Spleen (tissue), 11 donors: ENCODE measurements around the gene TBC1D22A. TPM values are rescaled to one million over a fixed set of nuclear protein-coding genes. Genes with fewer than 3 reads are reported as not detected.

ENCODE experiments used
- DNase-seq: peaks from one replicate; pipeline ENCODE4 v3.0.0-alpha.2; 2020
- H3K27ac ChIP-seq, 8 donors: fragments of 200-600 bp; sonication (generic) in 7 of 8; 1 replicate in 4 of 8; 2 replicates in 4 of 8; pipeline versions ENCODE4 v1.5.0 to v1.8.0; 2016 to 2021; ENCODE audit warnings: inconsistent platforms in 4 of 8, mild to moderate bottlenecking in 4 of 8, moderate library complexity in 1 of 8
- H3K27me3 ChIP-seq, 7 donors: fragments of 200-600 bp; sonication (generic) in 6 of 7; replicated peaks in 1 of 7; 1 replicate in 4 of 7; 2 replicates in 3 of 7; pipeline versions ENCODE4 v1.5.0 to v1.8.0; 2016 to 2021; ENCODE audit warnings: inconsistent platforms in 3 of 7, mild to moderate bottlenecking in 1 of 7
- H3K36me3 ChIP-seq, 6 donors: fragments of 200-600 bp; sonication (generic) in 5 of 6; 1 replicate in 4 of 6; 2 replicates in 2 of 6; pipeline versions ENCODE4 v1.5.0 to v1.8.0; 2016 to 2021; ENCODE audit warnings: inconsistent platforms in 2 of 6
- H3K4me1 ChIP-seq, 6 donors: fragments of 200-600 bp; sonication (generic) in 5 of 6; 1 replicate in 3 of 6; 2 replicates in 3 of 6; pipeline versions ENCODE4 v1.5.0 to v1.8.0; 2016 to 2021; ENCODE audit warnings: inconsistent platforms in 3 of 6
- H3K4me3 ChIP-seq, 8 donors: fragments of 200-600 bp; sonication (generic) in 7 of 8; 1 replicate in 4 of 8; 2 replicates in 4 of 8; pipeline versions ENCODE4 v1.5.0 to v1.8.0; 2016 to 2021; ENCODE audit warnings: inconsistent platforms in 4 of 8, mild to moderate bottlenecking in 4 of 8, moderate library complexity in 2 of 8
- H3K9me3 ChIP-seq, 8 donors: fragments of 200-600 bp; sonication (generic) in 7 of 8; 1 replicate in 4 of 8; 2 replicates in 4 of 8; pipeline versions ENCODE4 v1.5.0 to v1.8.0; 2016 to 2021; ENCODE audit warnings: inconsistent platforms in 4 of 8
- CTCF ChIP-seq, 11 experiments: fragments of 200-600 bp in 7 of 11; fragments of 450-650 bp in 4 of 11; sonication (generic) in 4 of 11; IDR thresholded peaks in 8 of 11; conservative IDR thresholded peaks in 3 of 11; 1 replicate in 7 of 11; 2 replicates in 4 of 11; pipeline versions ENCODE4 v1.4.0 to v1.8.0; 2016 to 2021; ENCODE audit warnings: antibody characterized with exemption in 11 of 11, inconsistent platforms in 4 of 11, mild to moderate bottlenecking in 1 of 11
- POLR2A ChIP-seq, 3 donors: fragments of 450-650 bp; IDR thresholded peaks; one replicate each; pipeline ENCODE4 v1.5.1; 2017; ENCODE audit warnings: antibody characterized with exemption in 3 of 3, mild to moderate bottlenecking in 1 of 3
- POLR2AphosphoS5 ChIP-seq, 3 donors: sonication (generic); formaldehyde crosslinking; IDR thresholded peaks; one replicate each; pipeline ENCODE4 v1.5.1; 2017; ENCODE audit warnings: antibody characterized with exemption in 3 of 3
- WGBS, 5 donors: extraction: QIAGEN DNeasy Blood & Tissue Kit in 3 of 5; methylation state at CpG; one replicate each; pipeline versions ENCODE4 v1.1.5 to v1.1.7; 2013 to 2018; 5-methylcytosine and 5-hydroxymethylcytosine counted together
- intact Hi-C: fragments of 100-400 bp; cut with DNase I; formaldehyde crosslinking; loops from one replicate; pipeline ENCODE4 v1.15.0; 2023; ENCODE audit warnings: low total_unique reads
- polyA plus RNA-seq, 3 donors: library from polyadenylated mRNA; stranded (reverse); fragments of 200-250 nt; gene quantifications; one replicate each; pipeline ENCODE4 v1.2.1, GENCODE V29; 2013
- total RNA-seq, 7 donors: library from RNA; depleted of rRNA in 3 of 7; stranded (reverse); fragments of >200 nt in 3 of 7; fragmentation: NEBNext Ultra II Directional in 4 of 7; extraction: Animal tissue kit (Norgen Biotek cat#: 25700) in 4 of 7; gene quantifications; one replicate each; pipeline versions ENCODE4 v1.1.0 to v1.2.1, GENCODE V29; 2016 to 2021
- donor health status: healthy with polysubstance abuse.
- donor health status: DM: no; HTN: no; CAD: no; lungs with moderate emphysema.
- donor health status: DM: no; HTN: no; CAD: no.
- donor health status: Bipolar disorder and iron deficiency.
- donor health status: healthy.
- donor health status: DM: no; HTN: no; CAD: no.
- donor health status: DM: yes; HTN: yes; CAD: no.

The TBC1D22A gene
- total and polyA plus RNA-seq, 10 donors: 17.2 to 66.9 (median 49.6) TPM

GRCh38 chr22:46908641-46909107 lies 146.2 kb downstream of the TBC1D22A start:
- H3K4me3 ChIP-seq: no peak overlapping the region
- DNase-seq: no peak
- WGBS, 5 donors: 86 to 97% (median 95%) methylated on average over 6 to 15 of the region's 15 CpGs

DNA sequence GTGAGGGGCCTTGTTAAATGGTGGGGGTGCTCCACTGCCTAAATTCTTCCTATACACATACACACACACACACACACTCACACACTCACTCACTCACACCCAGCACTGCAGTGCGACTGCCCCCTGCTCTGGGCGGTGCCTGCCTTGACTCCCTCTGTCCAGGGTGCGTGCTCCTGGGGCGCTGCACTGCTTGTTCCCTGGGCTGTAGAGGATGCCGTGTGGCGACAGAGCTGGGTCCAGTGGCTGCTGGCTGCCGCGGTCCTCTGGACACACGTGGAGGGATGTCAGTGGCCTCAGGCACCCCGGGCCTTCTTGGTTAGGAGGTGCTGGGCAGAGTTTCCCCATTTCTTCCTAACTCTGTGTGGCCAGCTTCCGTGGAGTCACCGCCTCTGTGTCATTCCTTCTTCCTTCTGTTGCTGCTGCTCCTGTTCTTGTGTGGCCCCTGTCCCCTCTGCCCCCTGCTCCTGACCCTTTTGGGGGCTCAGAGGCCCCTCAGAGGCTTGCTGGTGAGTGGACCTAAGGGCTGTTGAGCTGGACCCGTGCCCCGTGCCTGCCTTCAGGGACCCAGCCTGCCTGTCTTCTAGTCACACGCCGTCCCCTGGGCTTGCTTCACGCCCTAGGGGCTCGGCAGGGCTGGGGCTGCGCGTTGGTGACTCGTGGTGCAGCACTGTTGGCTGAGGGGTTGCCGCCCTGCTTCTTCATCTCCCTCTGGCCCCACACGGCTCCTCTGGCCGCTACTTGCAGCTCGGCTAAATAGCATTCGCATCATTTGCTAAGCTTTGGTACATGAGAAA lies 147.0 kb downstream of the TBC1D22A start:
- TF ChIP-seq POLR2A (IDR thresholded peaks at IDR 0.05) (no peak), CTCF (IDR thresholded peaks at IDR 0.05 in 8 of 11, conservative IDR thresholded peaks at IDR 0.05 in 3 of 11) (no peak)
- Histone ChIP-seq H3K9me3 (no peaks in the 10 kb centered on the region), H3K36me3 (peaks cover 0 to 87% (median 25%) of the 10 kb centered on the region in 6 donors), H3K27me3 (no peaks in the 10 kb centered on the region), H3K4me1 (no peaks in the 10 kb centered on the region), H3K27ac (no peak overlapping the region), H3K4me3 (no peak overlapping the region)
- intact Hi-C loops: no loop called here
- 92 to 97% (median 95%) methylated on average over 25 to 26 of the region's 26 CpGs for WGBS, 5 donors
- DNase-seq: no peak

More at GRCh38 chr22:46908641-46909107, 146.2 kb downstream of the TBC1D22A start:
- intact Hi-C loops: no loop called here
- Histone ChIP-seq H3K27ac (no peak overlapping the region), H3K36me3 (peaks cover 0 to 84% (median 19%) of the 10 kb centered on the region in 6 donors), H3K27me3 (no peaks in the 10 kb centered on the region), H3K9me3 (no peaks in the 10 kb centered on the region), H3K4me1 (peaks cover 0 to under 1% (median 0%) of the 10 kb centered on the region in 6 donors)
- TF ChIP-seq POLR2AphosphoS5 (IDR thresholded peaks at IDR 0.05): no peak
- no peak for TF ChIP-seq CTCF (IDR thresholded peaks at IDR 0.05 in 8 of 11, conservative IDR thresholded peaks at IDR 0.05 in 3 of 11)
- no peak for TF ChIP-seq POLR2A (IDR thresholded peaks at IDR 0.05)

- intact Hi-C loops: no loop called here
- WGBS, 5 donors: 93 to 96% (median 94%) methylated on average over 9 of the region's 9 CpGs
- DNase-seq: no peak
Observed at GRCh38 chr22:46910624-46911023, 148.2 kb downstream of the TBC1D22A start.

More at GRCh38 chr22:46910624-46911023, 148.2 kb downstream of the TBC1D22A start:
- Histone ChIP-seq H3K4me3 (no peak overlapping the region), H3K4me1 (no peaks in the 10 kb centered on the region), H3K27ac (no peak overlapping the region), H3K9me3 (no peaks in the 10 kb centered on the region), H3K36me3 (peaks cover 0 to 93% (median 34%) of the 10 kb centered on the region in 6 donors), H3K27me3 (no peaks in the 10 kb centered on the region)
- TF ChIP-seq POLR2AphosphoS5 (IDR thresholded peaks at IDR 0.05) (no peak), CTCF (IDR thresholded peaks at IDR 0.05 in 8 of 11, conservative IDR thresholded peaks at IDR 0.05 in 3 of 11) (no peak), POLR2A (IDR thresholded peaks at IDR 0.05) (no peak)
